Measurements from ENCODE around the gene CELF1. TPM values are rescaled to one million over a fixed set of nuclear protein-coding genes. Genes with fewer than 3 reads are reported as not detected.

The CELF1 gene
- total and polyA plus RNA-seq, 2 of the 4 experiments (the other 2 are of a cell fraction), result 63.3 to 135 TPM

DNA sequence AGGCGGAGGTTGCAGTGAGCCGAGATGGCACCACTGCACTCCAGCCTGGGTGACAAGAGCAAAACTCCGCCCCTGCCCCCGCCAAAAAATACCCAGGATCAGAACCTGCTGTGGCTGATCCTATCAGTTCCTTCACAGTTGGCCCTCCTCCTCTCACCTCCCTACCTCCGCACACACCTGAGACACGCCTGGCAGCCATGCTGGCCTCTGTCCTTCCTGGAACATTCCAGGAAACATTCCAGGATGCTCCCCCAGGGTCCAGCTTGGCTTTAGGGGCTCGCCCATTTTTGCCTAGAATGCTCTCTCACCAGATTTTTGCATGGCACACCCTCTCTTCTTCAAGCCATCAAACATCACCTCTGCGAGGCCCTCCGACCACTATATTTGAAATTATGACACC, 106.1 kb downstream of the CELF1 start:
- dilution Hi-C loops (cut with HindIII; ENCODE audit: low sequenced_read_pairs, unreplicated experiment) (no loop called here), in situ Hi-C loops (cut with MboI; ENCODE audit: low sequenced_read_pairs) (no loop called here), intact Hi-C loops (cut with micrococcal nuclease) (no loop called here)
- no peak overlapping the region for H2BK15ac ChIP-seq (ENCODE audit: low read depth, low read length)
- no peak overlapping the region for H3K4ac ChIP-seq (ENCODE audit: low read depth, low read length)
- no TSS peak for BruUV-seq (replicated peaks)
- no peak overlapping the region for H2AK9ac ChIP-seq (replicated peaks; ENCODE audit: low read depth, low read length, poor library complexity)
- no peaks in the 10 kb centered on the region for H3K9me1 ChIP-seq (ENCODE audit: insufficient read depth, low read length)
- no peaks in the 10 kb centered on the region for H3K36me3 ChIP-seq (ENCODE audit: control insufficient read depth, insufficient read depth, low read length)
- TF ChIP-seq MAZ (IDR thresholded peaks at IDR 0.05; ENCODE audit: borderline replicate concordance, low read depth, low read length) (no peak), CEBPB (IDR thresholded peaks at IDR 0.05; ENCODE audit: low read depth, low read length) (no peak), MAFK (IDR thresholded peaks at IDR 0.05; ENCODE audit: low read depth, low read length) (no peak), NFE2L2 (IDR thresholded peaks at IDR 0.05; ENCODE audit: low read depth, low read length) (no peak), RFX5 (IDR thresholded peaks at IDR 0.05; ENCODE audit: low read depth, low read length) (no peak), POLR2A (IDR thresholded peaks at IDR 0.05; ENCODE audit: low read depth, low read length) (no peak), CHD1 (IDR thresholded peaks at IDR 0.05; ENCODE audit: low read depth, low read length) (no peak), RAD21 (IDR thresholded peaks at IDR 0.05; ENCODE audit: low read length) (no peak), FOS (IDR thresholded peaks at IDR 0.05; ENCODE audit: low read depth, low read length) (no peak), SMC3 (IDR thresholded peaks at IDR 0.05; ENCODE audit: low read depth, low read length) (no peak), BHLHE40 (IDR thresholded peaks at IDR 0.05; ENCODE audit: low read depth, low read length) (no peak), MXI1 (IDR thresholded peaks at IDR 0.05; ENCODE audit: borderline replicate concordance, low read depth, low read length) (no peak), CTCF (conservative IDR thresholded peaks at IDR 0.05; ENCODE audit: low read depth, low read length) (no peak), RCOR1 (IDR thresholded peaks at IDR 0.05; ENCODE audit: insufficient replicate concordance, low read length) (no peak)
- TF ChIP-seq, protein P1, sequence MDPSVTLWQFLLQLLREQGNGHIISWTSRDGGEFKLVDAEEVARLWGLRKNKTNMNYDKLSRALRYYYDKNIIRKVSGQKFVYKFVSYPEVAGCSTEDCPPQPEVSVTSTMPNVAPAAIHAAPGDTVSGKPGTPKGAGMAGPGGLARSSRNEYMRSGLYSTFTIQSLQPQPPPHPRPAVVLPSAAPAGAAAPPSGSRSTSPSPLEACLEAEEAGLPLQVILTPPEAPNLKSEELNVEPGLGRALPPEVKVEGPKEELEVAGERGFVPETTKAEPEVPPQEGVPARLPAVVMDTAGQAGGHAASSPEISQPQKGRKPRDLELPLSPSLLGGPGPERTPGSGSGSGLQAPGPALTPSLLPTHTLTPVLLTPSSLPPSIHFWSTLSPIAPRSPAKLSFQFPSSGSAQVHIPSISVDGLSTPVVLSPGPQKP (IDR thresholded peaks at IDR 0.05; ENCODE audit: borderline replicate concordance, low read depth, low read length), result no peak
- TF ChIP-seq, protein P2, sequence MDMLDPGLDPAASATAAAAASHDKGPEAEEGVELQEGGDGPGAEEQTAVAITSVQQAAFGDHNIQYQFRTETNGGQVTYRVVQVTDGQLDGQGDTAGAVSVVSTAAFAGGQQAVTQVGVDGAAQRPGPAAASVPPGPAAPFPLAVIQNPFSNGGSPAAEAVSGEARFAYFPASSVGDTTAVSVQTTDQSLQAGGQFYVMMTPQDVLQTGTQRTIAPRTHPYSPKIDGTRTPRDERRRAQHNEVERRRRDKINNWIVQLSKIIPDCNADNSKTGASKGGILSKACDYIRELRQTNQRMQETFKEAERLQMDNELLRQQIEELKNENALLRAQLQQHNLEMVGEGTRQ (IDR thresholded peaks at IDR 0.05; ENCODE audit: low read depth, low read length), result no peak
- no peak overlapping the region for H3K9ac ChIP-seq (ENCODE audit: low read depth, low read length)
- no peak overlapping the region for H2AFZ ChIP-seq (replicated peaks; ENCODE audit: low read length, poor library complexity)
- H3K23ac ChIP-seq (ENCODE audit: low read depth, low read length), result no peak overlapping the region
- no peak overlapping the region for H3K14ac ChIP-seq (replicated peaks; ENCODE audit: low read depth, low read length)
- DNase-seq, result no peak
- no peaks in the 10 kb centered on the region for H3K79me1 ChIP-seq (ENCODE audit: low read depth in 1 of 2, low read length in 2 of 2)
- no peak overlapping the region for H3K4me3 ChIP-seq (ENCODE audit: insufficient read depth, low read depth, low read length)
- no peak overlapping the region for H3K27ac ChIP-seq (ENCODE audit: insufficient read depth, low read length)
- POLR2A ChIA-PET (ENCODE audit: unreplicated experiment), result no interaction called here
- no peak overlapping the region for H3K56ac ChIP-seq (ENCODE audit: extremely low read depth, insufficient read depth, low read length)
- no peak overlapping the region for H2BK5ac ChIP-seq (ENCODE audit: low read depth, low read length, poor library complexity, severe bottlenecking)
- H3K4me2 ChIP-seq (ENCODE audit: low read depth, low read length), result no peak overlapping the region
- no peaks in the 10 kb centered on the region for H4K20me1 ChIP-seq (ENCODE audit: insufficient read depth, low read length)
- no peak overlapping the region for H2BK120ac ChIP-seq (ENCODE audit: low read depth, low read length)
- no peak overlapping the region for H4K91ac ChIP-seq (ENCODE audit: insufficient read depth, low read depth, low read length)
- no peaks in the 10 kb centered on the region for H3K9me3 ChIP-seq (ENCODE audit: control insufficient read depth, insufficient read depth, low read length)
- 92% methylated on average over 3 of the region's 9 CpGs; no CpG with 5 or more reads in 1 of the 2 experiments for WGBS, 2 experiments (ENCODE audit: extremely low coverage in 2 of 2, insufficient read length in 1 of 2)
- no peak overlapping the region for H2AK5ac ChIP-seq (ENCODE audit: low read depth, low read length)
- H4K8ac ChIP-seq (ENCODE audit: low read depth in 2 of 2, low read length in 2 of 2), result no peak overlapping the region
- ATAC-seq (ENCODE audit: low read depth), result no peak
- H2BK20ac ChIP-seq (ENCODE audit: low read depth, low read length), result no peak overlapping the region
- no peak overlapping the region for H3K18ac ChIP-seq (ENCODE audit: low read depth, low read length)
- no peaks in the 10 kb centered on the region for H3K27me3 ChIP-seq (ENCODE audit: control insufficient read depth, insufficient read depth, low read length)
- no peak overlapping the region for H4K5ac ChIP-seq (ENCODE audit: low read depth, low read length)
- CTCF ChIA-PET, result no interaction called here
- no peaks in the 10 kb centered on the region for H3K4me1 ChIP-seq (ENCODE audit: control insufficient read depth, insufficient read depth, low read length)

Measured in IMR-90 (cell line).